Fibroblast of skin of left biceps (primary cell): ENCODE results near the gene MYO1G.
A peak's percentile ranks its signal among the peaks of the same experiment; 100 is the strongest.
"Not testable (repeated sequence)": the region's sequence is repeated elsewhere in the genome, so short reads cannot be mapped to it uniquely, and the experiment has no call there.

Experiments
- DNase-seq, 2 experiments: peaks; one replicate each; pipeline ENCODE4 v3.0.0-alpha.2; 2013; ENCODE audit warnings: low read depth in 2 of 2

Gene MYO1G

GRCh38 chr7:44944821-44945220, 34.0 kb downstream of the MYO1G start:
- no peak for DNase-seq

GRCh38 chr7:44943631-44944030, 35.2 kb downstream of the MYO1G start:
- no peak for DNase-seq

- no peak for DNase-seq
Measured at GRCh38 chr7:44937426-44937825, 41.4 kb downstream of the MYO1G start.

DNA sequence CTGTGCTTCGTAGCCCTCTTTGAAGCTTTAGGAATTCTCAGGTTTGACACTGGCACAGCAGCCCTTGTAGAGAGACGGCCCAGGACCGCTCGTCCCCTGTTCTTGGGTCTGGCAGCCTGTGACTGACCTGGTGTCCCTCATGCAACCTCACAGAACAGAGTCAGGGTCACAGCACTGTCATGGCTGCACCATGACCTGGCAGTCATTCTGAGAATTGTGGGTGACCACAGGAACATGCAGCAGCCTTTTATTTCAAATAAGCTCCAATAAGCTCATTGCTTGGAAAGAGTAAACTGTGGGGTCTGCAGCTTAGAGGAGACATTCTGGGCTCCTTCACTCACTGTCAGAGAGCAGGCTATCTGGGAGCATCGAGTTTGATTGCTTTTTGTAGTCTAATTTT, 42.5 kb downstream of the MYO1G start:
- no peak for DNase-seq

DNA sequence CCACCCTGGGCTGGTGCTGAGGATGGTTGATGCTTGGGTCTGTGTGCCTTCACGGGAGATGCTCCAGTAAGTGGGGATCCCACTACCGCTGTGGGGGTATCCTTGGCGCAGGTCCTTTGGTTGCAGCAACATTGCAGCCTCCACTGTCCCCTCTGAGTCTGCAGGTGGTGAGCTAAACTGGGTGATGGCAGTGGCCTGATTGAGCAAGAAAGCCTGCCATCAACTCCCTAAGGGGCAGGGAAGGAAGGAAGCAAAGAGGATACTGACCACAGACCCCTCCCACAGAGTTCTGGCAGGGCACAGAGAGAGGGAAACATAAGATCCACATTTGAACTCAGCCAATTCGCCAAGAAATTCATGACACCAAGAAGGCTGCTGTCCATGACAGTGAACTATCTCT, 43.2 kb downstream of the MYO1G start:
- no peak for DNase-seq

DNA sequence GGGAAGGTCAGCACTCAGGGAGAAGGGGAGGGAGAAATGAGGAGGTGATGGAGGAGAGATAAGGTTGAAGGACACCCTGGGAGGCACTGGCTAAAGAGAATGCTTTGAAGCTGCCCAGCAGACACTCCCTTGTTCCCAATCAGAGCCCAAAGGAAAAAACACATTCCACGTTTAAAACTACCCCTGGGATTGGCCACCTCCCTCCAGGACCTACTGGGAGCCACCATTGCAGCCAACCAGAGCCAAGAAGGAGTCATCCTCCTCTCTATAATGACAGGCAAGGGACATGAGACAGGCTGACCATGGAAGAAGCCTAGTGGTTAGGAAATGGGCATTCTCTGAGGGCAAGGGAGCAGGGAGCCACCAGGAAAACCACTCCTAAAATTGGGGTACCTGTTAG, 43.8 kb downstream of the MYO1G start:
- DNase-seq, result no peak

DNA sequence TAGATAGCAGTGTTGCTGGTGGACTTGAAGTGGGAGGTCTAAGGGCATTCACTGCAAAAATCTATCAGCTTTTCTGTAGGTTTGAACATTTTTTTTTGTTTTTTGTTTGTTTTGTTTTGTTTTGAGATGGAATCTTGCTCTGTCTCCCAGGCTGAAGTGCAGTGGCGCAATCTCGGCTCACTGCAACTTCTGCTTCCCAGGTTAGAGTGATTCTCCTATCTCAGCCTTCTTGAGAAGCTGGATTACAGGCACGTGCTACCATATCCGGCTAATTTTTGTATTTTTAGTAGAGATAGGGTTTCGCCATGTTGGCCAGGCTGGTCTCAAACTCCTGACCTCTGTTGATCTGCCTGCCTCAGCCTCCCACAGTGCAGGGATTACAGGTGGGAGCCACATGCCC, 44.3 kb downstream of the MYO1G start:
- not testable (repeated sequence) for DNase-seq

DNA sequence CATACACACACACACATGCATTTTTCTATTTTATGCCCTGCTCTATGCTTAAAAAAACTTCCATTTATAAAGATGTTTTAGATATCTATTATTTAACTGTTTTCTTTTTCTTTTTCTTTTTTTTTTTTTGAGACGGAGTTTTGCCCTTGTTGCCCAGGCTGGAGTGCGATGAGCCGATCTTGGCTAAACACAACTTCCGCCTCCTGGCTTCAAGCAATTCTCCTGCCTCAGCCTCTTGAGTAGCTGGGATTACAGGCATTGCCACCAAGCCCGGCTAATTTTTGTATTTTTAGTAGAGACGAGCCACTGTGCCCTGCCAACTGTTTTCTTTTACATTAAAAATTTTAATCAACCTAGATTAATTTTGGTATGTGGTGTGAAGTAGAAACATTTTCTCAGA, 47.9 kb downstream of the MYO1G start:
- DNase-seq, result no peak

DNA sequence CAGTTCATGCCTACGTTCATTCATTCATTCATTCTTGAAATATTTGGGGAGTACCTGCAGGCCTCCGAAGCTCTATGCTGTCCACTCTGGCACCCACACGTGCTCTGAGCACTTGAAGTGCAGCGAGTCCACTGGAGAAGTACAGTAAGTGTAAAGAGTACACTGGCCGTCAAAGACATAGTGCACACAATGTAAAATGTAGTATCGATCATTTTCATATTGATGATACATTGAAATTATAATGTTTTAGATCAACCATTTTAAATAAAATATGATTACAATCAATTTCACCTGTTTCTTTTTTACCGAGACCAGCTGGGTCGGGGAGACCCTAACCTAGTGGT, 56.5 kb downstream of the MYO1G start:
- DNase-seq, result no peak

GRCh38 chr7:44921607-44922350, 57.0 kb downstream of the MYO1G start:
- peak; percentile 14 to 18 for DNase-seq

DNA sequence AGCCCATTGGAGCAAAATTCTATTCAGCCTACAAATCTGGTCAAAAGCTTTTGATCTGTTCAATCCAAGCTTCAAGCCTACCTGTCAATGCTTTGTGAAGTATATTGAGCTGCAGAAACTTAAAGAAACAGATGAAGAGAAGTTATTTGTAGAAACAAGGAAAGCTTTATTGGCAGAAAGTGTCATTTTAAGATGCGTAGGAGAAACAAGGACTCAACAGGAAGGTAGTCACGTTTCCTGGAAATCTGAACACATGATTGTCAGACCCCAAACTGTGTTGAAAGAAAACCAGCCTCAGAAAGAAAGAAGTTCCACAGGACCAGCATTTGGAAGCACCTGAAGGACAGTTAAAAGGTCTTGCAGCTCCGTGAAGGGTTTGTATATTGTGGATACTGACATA, 58.7 kb downstream of the MYO1G start:
- DNase-seq, result no peak

DNA sequence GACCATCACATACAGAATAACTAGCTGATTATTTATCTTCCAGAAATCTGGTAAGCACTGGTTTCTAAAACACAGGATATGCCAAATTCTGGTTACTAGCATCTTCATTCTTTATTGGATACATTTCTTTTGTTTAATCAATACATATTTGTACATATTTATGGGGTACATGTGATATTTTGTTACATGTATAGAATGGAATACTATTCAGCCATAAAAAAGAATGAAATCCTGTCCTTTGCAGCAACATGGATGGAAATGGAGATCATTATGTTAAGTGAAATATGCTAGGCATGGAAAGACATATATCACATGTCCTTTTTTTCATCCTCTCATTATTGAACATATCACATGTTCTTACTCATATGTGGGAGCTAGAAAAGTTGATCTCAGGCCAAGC, 60.8 kb downstream of the MYO1G start:
- DNase-seq, result no peak

DNA sequence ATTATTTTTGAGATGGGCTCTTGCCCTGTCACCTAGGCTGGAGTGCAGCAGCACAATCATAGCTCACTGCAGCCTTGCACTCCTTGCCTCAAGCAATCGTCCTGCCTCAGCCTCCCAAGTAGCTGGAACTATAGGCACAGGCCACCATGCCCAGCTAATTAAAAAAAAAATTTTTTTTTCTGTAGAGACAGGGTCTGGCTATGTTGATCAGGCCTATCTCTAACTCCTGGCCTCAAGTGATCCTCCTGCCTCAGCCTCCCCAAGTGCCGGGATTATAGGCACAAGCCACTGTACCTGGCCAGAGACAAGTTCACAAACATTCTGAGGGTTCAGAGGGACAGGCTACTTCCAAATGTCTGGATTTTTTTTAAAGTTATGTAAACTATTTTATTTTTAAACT, 61.4 kb downstream of the MYO1G start:
- no peak for DNase-seq

- DNase-seq, result no peak
Measured at GRCh38 chr7:44914992-44915607, 63.7 kb downstream of the MYO1G start.

DNA sequence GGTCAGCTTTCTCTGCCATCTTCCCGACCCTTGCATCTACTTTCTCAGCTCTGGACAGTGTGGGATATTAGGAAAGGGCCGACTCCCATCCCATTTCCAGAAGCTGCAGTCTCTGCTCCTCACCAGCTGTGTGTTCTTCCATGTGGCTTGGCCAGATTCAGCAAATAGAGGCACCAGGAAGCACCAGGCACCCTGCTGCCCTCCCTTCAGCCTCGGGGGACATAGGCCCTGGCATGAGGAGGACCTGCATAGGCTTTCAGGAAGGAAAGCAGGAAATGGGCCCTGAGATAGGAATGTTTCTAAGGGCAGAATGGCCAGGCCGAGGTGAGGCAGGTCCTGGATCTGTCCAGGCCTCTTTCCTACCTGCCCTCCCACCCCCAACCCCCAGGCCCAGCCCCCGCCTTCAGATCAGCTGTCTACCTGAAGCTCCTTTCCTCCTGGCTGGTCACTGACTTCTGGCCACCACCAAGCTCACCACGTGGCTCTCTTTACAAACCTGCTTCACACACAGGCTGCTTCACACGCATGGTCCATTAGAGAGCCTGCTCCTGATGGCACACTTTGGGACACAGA, 66.0 kb downstream of the MYO1G start:
- DNase-seq, result no peak
